Measurements from ENCODE around the gene TMC7.

TMC7 gene

GRCh38 chr16:19033761-19034160, 50.0 kb downstream of the TMC7 start:
- DNase-seq = no peak

GRCh38 chr16:19040400-19040799, 56.7 kb downstream of the TMC7 start:
- DNase-seq = no peak

GRCh38 chr16:19044769-19045168, 61.0 kb downstream of the TMC7 start:
- no peak for DNase-seq

- no peak for DNase-seq
Measured at GRCh38 chr16:19046062-19046461, 62.3 kb downstream of the TMC7 start.

- no peak for DNase-seq
Measured at GRCh38 chr16:19062706-19063105, 79.0 kb downstream of the TMC7 start.

- no peak for DNase-seq
Measured at GRCh38 chr16:19066988-19067348, 83.2 kb downstream of the TMC7 start.

GRCh38 chr16:19067349-19068236, 83.9 kb downstream of the TMC7 start, which contains the start of gene COQ7:
Gene COQ7 (plus strand): TSS chr16:19067614. CDS start chr16:19067665, 51 bp downstream.
- peak; percentile 96 for DNase-seq

- no peak for DNase-seq
Measured at GRCh38 chr16:19068237-19068815, 84.6 kb downstream of the TMC7 start.

- no peak for DNase-seq
Measured at GRCh38 chr16:19071811-19072777, 88.4 kb downstream of the TMC7 start.

- no peak for DNase-seq
Measured at GRCh38 chr16:19073344-19073743, 89.6 kb downstream of the TMC7 start.

- DNase-seq = no peak
Measured at GRCh38 chr16:19073863-19074262, 90.1 kb downstream of the TMC7 start.

- DNase-seq = no peak
Measured at GRCh38 chr16:19075511-19075910, 91.8 kb downstream of the TMC7 start.

GRCh38 chr16:19077879-19078278, 94.1 kb downstream of the TMC7 start:
- no peak for DNase-seq

- DNase-seq = no peak
Measured at GRCh38 chr16:19083670-19084069, 99.9 kb downstream of the TMC7 start.

- no peak for DNase-seq
Measured at GRCh38 chr16:19084139-19084538, 100.4 kb downstream of the TMC7 start.

- no peak for DNase-seq
Measured at GRCh38 chr16:19084879-19085278, 101.1 kb downstream of the TMC7 start.

GRCh38 chr16:19085679-19086200, 102.0 kb downstream of the TMC7 start:
- DNase-seq = no peak

GRCh38 chr16:19086322-19087199, 102.8 kb downstream of the TMC7 start:
- DNase-seq = peak; percentile 64

- DNase-seq = no peak
Measured at GRCh38 chr16:19088341-19088916, 104.7 kb downstream of the TMC7 start.

- no peak for DNase-seq
Measured at GRCh38 chr16:19089410-19089955, 105.7 kb downstream of the TMC7 start.

- no peak for DNase-seq
Measured at GRCh38 chr16:19090916-19091315, 107.2 kb downstream of the TMC7 start.
